LNCAP (cell line): ENCODE data around the gene DYRK1A.

Experiments
- CTCF ChIP-seq: fragments of 450-650 bp; IDR thresholded peaks from 2 replicates; pipeline ENCODE4 v1.5.1; 2017; ENCODE audit warnings: mild to moderate bottlenecking

Gene DYRK1A

GRCh38 chr21:37520801-37521200 lies 154.2 kb downstream of the DYRK1A start:
- TF ChIP-seq CTCF: no peak

- TF ChIP-seq CTCF: no peak
Measured at GRCh38 chr21:37521658-37522057, 155.1 kb downstream of the DYRK1A start.

GRCh38 chr21:37522641-37523295 lies 156.2 kb downstream of the DYRK1A start:
- no peak for TF ChIP-seq CTCF

GRCh38 chr21:37525810-37526209 lies 159.2 kb downstream of the DYRK1A start:
- no peak for TF ChIP-seq CTCF

GRCh38 chr21:37527103-37527502 lies 160.5 kb downstream of the DYRK1A start:
- TF ChIP-seq CTCF: no peak

- no peak for TF ChIP-seq CTCF
Measured at GRCh38 chr21:37527716-37528115, 161.1 kb downstream of the DYRK1A start.

- TF ChIP-seq CTCF: no peak
Measured at GRCh38 chr21:37528150-37528937, 161.8 kb downstream of the DYRK1A start.
